Stimulated activated CD8-positive, alpha-beta memory T cell treated with anti-CD3 and anti-CD28 coated beads, Interleukin-4, amount 100 ng/mL, for 24 hours (primary cell): ENCODE measurements around the gene YKT6.
"Not testable (repeated sequence)": the region's sequence is repeated elsewhere in the genome, so short reads cannot be mapped to it uniquely, and the experiment has no call there.

Experiments
- DNase-seq: peaks from one replicate; pipeline ENCODE4 v3.0.0-alpha.2; 2020; ENCODE audit warnings: low read depth

YKT6 gene

DNA sequence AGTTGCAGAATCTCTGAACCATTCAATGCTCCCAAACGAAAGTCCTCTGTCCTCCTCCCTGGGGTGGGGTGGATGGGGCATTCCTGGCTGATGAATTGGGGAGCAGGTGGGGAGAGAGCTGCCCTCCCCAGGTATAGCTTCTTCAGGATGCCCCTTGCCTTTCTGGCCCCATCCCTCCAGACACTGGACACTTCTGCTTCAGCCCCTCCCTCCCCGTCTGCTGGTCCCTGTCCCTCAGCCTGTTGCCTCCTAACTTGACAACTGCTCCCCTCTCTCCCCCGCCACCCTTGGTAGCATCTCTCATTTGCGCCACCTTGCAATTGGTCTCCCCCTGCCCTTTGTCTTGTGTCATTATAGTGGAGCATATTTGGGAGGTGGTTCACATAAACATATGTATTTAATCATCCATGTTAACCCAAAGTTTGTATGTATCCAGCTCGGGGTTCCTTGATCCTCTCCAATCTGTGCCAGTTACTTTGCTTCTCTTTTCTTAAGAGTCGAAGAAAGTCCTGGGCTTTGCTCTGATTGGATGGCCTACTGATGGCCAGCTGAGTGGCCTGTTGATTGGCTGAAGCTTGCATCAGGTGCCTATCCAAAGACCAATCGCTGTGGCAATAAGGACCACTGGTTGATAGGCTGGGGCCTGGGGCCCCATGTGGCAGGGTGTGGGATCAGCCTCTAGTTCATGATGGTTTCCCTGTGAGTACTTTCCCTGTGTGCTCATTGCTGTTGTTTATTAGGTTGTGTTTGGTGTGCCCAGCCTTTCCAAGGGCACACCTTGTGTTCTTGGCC is 7.6 kb upstream of the YKT6 start:
- DNase-seq: no peak

DNA sequence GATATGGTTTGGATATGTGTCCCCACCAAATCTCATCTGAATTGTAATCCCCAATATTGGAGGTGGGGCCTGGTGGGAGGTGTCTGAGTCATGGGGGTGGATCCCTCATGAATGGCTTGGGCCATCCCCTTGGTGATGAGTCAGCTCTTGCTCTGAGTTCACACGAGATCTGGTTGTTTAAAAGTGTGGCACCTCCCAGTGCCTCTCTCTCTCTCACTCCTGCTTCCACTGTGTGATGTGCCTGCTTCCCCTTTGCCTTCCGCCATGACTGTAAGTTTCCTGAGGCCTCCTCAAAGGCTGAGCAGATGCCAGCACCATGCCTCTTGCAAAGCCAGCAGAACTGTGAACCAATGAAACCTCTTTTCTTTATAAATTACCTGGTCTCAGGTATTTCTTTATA is 6.7 kb upstream of the YKT6 start:
- peak; percentile 37 for DNase-seq

DNA sequence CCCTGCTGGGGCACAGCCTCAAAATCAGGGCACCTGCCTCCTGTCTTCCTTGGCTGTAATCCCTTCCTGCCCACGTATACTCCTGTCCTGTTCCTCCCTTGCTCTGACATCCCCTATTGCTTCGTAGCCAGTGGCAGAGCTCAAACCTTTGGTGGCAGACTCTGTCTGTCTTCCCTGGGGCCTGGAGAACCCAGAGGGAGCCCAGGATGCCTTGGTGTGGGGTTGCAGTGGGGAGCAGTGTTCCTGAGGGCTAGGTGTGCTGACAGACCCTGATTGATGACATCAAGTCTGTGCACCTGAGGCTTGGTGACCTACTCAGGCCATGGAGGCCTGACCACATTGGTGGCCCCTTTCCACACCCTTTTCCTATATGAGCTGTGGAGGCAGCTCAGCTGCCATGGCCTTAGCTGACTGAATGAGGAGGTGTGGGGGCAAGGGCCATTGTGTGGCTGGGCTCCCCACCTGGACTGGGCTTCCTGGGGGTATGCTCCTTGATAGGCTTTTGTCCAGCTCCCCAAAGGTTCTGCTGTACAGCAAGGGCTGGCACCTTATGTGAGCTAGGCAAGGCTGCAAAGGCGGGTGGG is 6.1 kb upstream of the YKT6 start:
- no peak for DNase-seq

DNA sequence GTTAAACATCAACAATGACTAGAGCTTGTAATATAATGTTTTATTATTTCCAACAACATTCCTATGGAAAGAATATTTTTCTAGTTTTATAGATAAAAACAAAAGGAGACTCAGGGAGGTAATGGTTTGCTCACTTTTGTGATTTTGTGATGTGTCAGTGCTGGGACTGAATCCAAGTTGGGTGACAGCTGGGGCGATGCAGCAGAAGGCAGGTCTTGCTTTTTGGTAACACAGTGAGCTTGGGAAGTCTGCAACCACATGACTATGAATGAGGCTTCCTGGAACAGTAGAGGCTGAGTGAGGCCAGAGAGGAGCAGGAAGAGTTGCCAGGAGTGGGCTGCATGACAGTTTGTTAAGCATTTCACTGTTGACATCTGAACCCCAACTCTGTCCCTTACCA is 4.9 kb upstream of the YKT6 start:
- DNase-seq: no peak

DNA sequence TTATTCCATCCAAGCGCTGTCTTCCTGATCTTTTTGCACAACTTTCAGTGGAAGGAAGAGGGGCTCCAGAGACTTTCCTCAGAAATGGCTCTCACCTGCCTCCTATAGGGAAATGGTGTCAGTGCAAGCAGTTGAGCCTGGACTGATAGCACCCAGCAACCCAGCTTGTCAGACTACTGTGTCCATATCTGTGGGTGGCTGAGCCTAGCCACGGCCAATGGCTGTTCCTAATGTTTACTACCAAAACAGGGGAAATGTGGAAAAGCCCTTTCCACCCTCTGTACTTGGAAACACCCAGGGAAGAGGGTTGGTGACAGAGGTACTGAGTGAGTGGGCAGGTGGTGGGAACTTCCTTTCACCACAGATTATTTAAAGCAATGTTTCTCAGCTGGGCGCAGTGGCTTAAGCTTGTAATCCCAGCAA is 4.3 kb upstream of the YKT6 start:
- no peak for DNase-seq

DNA sequence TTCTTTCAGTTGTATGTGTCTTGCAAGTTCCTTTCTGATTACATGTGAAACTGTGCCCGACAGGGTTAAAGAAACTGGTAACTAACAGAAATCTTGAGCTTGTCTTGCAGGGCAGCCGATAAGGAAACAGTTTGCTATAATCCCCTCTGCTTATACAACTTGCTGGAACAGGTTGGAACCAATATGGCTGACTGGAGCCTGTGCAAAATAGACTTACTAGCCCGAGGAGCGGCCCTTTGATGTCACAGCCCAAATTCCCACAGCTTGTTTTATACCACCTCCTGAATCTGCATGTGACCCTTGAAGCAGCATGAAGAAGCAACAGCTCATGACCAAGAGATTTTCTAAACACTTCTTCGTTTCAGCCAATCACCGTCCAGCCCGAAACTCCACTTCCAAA is 3.3 kb upstream of the YKT6 start:
- no peak for DNase-seq

DNA sequence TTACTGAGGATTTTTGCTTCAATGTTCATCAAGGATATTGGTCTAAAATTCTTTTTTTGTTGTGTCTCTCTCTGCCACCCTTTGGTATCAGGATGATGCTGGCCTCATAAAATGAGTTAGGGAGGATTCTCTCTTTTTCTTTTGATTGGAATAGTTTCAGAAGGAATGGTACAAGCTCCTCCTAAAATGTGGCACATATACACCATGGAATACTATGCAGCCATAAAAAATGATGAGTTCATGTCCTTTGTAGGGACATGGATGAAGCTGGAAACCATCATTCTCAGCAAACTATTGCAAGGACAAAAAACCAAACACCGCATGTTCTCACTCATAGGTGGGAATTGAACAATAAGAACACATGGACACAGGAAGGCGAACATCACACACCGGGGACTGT is 615 bp upstream of the YKT6 start:
- DNase-seq: not testable (repeated sequence)

DNA sequence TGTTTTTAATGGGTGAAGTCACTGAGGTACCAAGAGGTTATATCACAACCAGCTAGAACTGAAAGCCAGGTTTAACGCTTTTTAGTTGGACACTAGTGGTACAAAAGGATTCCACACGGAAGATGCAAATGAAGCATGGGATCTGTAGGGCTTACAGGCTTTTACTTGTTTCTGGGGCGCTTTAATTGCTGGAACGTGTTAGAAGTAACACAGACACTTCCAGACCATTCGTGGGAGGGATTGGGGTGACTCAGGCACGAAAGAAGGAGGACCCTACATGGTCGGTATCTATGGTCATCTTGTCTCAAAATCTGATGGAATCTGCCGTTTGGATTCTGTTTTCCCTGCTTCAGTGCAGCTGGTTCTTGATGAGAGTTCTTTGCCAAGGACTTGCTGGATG is 1.0 kb downstream of the YKT6 start:
- no peak for DNase-seq

DNA sequence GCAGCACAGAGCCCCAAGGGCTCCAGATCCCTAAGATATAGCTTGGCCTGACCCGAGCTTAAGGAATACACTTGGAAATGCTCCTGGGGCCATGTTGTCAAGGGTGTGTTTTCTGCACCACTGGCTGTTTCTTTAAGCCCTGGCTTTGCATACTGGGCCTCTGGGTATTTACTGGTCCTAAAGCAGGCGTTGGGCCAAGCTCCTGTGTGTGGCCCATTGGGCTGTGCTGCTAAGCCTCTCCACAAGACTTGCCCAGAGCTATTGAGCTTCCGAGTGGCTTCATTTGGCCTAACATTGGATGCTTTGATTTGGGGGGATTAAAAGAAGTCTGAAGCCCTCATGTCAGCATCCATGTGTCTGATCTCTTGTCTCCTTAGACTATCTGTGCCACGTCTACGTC is 5.2 kb downstream of the YKT6 start:
- no peak for DNase-seq

DNA sequence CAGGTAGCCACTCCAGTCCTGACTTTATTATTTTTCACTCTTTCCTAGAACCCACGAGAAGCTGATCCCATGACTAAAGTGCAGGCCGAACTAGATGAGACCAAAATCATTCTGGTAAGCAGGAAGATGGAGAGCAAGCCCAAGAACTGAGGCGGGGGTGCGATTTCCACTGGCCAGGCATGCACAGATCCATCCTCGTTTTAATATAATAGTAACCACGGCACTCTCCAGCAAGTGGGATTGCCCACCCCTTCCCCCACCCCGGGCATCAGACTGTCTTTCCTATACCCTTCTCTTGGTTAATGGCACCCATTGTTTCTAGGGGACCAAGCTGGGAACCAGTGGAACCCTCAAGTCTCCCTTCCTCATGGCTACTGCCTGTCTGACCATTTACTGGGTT is 7.3 kb downstream of the YKT6 start:
- DNase-seq: no peak

DNA sequence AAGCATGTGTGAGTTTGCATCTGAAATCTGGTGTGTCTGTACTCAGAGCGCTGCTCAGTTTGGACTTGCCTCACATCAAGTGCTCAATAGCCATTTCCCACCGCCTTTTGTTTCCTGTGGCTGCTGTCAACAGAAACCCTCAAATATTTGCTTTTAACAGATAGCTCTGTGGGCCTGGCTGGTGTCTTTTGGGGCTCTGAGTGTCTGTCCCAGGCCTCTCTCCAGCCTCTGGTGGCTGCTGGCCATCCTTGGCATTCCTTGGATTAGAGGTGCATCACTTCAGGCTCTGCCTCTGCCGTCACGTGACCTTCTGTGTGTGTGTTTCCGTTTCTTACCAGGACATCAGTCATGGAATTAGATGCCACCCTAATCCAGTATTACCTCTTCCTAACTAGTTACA is 9.3 kb downstream of the YKT6 start:
- DNase-seq: no peak

DNA sequence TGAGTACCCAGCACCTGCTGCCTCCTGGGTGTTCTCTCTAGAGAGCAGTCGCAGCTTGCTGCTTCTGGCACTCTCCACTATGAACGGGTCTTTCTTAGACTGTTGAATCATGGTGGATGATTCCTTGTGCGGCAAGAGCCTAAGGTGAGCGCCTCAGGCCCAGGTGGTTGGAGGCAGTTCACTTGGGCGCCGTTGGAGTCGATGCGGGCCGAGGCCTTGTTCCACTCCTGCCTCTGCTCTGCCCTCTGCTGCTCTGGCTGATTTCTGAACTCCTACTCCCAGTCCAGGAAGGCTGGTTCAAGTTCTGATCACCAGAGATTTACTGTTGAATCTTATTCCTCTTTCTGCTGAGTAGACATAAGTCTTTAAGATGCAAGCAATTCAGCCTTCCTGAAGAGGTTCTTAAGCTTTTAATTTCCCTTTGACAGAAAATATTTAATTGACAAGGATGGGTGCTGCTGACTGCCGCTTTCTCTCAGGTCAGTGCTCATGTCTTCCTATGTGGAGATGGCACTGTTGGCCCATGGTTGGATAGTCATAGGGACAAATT is 10.4 kb downstream of the YKT6 start:
- DNase-seq: no peak

DNA sequence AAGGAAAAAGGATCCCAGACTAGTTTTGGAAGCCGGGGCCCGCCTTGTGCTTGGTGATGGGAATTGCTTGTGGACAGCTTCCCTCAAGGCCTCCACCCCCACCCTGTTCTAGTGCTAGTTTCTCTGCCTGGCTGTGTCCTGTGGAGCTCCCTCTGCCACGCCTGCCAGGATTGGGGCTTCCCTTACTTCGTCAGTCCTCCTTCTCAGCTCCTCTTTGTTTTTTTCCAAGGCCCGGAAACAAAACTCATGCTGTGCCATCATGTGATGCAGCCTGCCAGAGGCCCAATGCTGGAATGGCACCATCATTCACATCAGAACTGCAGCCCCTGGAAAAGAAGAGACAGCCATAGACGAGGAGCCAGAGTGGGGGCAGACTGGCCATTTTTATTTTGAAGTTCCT is 11.2 kb downstream of the YKT6 start:
- no peak for DNase-seq

DNA sequence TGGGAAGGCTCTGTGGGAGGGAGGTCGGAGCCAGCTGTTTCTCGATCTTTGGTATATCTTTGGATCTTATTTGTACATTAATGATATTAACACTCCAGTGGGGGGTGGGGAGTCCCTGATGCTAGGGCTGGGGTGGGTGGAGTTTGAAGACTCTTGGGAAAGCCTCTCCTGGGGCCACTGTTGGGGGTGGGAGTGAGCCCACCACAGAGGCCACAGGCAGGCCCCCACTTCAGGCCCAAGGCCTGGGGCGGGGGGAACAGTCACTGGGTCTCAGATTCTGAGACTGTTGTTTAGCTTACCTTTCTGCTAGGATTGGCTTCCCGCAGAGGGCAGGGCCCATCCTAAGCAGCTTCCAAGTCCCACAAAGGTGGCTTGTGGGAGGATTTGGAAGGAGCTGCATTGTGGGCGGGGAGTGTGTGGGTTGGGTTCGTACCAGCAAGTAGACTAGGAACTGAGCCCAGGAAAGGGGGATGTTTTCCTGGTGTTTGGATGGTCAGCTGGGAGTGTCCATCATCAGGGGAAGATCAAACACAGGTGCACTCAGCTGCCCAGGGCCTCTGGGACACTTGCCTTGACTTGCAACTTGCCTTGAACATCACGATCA is 11.9 kb downstream of the YKT6 start:
- DNase-seq: no peak

DNA sequence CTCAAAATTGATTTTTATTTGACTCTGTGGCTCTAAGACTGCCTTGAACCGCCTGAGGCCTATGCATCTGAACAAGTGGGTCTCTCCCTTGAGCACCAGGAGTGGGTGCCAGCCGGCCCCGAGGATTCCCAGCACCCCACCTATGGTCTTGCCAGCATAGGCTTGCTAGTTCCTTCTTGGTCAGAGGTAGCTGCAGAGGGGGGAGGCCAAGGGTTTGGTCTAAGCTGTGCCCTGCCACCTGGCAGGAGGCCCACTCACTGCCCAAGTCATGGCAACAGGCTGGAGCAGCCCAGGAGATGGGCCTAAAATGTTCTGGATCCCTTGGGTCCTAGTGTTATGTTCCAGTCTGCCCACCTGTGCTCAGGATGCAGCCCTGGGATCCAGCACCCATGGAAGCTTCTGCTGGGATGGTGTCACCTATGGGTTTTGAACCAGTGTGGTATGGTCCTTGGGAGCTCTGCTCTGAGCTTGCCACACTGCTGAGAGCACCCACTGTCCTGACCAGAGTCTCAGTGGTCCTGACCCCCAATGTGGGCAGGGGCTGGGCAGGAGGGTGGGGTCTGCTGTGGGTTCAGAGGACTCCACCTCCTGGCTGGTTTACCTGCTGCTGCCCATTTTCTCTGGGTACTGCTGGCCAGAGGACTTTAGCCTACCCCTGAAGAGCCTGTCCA is 12.6 kb downstream of the YKT6 start:
- DNase-seq: no peak

DNA sequence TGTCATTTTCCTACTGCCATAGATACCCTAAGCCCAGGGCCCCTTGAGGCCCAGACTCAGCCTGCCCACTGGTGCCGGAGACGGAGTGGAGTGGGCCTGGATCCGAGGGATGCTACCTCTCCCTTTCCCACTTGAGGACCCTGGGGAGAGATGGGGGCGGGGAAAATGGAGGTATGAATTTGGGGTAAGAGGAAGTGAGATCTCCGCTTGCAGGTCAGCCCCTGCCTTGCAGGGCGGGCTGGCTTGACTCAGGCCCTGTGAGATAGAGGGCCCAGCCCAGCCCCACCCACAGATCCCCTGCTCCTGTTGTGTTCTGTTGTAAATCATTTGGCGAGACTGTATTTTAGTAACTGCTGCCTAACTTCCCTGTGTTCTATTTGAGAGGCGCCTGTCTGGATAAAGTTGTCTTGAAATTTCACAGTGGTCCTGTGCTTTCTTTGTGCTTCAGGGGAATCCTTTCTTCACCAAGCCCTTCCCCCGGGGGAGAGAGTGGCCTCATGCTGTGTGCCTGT is 13.2 kb downstream of the YKT6 start:
- no peak for DNase-seq

DNA sequence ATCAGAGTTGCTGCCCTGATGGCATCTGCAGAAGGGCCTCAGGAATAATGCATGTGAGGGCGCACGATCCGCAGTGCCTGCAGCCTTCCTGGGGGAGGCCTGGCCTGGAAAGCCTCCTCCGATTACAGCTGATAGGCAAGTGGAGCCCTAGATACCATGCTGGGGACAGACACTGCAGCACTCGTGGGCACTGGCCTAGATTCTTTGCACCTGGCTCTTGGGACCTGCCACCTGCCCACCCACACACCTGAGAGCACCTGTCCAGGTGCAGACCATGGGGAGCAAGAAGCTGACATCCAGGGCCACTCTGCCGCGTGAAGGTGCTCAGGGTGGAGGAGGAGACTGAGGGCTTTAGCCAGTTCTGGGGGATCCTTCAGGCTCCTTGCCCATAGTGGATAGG is 14.8 kb downstream of the YKT6 start:
- no peak for DNase-seq

DNA sequence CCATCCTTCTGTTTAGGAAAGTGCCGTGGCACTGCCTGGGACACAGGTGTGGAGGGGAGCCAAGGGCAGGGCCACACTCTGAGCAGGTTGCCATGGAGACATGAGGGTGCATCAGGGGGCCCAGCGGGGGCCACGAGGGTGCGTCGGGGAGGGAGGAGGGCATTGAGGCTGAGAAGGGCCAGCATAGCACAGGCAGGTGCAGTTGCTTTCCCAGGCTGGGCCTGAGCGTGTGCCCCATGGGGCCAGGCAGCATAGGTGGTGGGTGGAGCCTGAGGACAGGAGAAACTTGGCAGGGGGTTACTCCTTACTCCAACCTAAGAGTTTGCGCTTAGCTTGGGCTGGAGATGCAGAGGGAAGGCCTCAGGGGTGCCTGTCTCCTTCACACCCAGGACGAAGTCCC is 15.2 kb downstream of the YKT6 start:
- DNase-seq: no peak

DNA sequence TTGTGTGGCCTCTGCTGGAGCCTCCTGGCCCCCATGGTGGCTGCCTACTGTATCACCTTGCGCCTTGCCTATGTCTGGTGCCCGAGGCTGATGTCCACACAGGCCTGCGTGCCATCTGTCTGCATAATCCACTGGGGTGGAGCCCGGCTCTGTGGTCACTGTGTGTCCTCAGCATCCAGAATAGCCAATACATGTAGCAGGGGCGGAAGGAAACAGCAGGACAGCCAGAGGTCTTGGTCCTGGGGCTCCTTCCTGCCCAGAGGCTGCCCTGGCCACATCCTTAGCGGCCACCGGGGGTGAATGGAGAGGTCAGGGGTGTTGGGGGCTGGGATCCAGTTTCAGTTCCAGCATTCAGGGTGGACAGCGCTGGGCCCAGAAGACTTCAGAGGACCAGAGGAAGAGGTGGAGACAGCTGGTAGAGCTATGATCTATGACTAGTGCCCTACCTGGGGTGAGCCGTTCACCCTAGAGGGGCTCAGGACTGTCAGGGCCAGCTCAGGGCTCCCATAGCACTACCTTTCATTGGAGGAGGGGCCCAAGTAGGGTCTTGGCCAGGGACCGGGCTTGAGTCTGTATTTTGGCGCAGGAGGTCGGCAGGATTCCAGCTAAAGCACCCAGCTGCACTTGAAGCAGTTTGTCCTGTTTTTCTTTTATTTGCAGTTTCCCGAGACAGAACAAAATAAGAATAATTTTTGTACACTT is 15.9 kb downstream of the YKT6 start:
- DNase-seq: no peak

DNA sequence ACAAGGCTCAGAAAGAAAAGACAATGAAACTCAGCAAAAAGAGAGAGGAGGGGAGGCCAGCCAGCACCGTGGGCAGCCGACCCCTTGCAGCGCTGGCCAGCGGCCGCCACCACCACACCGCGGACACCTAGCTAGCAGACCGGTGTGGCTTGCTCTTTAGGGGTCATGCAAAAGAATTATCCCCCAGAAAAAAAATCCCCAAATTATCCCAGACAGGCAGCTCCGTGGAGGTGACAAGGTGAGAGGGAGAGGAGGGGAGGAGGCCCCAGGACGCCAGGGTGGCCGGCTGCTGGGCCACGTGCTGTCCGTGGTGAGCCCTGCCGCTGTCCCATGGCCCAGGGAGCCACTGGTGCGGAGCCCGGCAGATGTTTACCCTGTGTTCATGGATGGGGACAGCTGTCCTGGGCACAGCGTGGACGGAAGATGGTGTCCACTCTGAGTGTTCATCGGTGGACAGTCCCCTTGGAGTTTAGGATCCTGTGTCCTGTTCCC is 16.5 kb downstream of the YKT6 start:
- DNase-seq: no peak

DNA sequence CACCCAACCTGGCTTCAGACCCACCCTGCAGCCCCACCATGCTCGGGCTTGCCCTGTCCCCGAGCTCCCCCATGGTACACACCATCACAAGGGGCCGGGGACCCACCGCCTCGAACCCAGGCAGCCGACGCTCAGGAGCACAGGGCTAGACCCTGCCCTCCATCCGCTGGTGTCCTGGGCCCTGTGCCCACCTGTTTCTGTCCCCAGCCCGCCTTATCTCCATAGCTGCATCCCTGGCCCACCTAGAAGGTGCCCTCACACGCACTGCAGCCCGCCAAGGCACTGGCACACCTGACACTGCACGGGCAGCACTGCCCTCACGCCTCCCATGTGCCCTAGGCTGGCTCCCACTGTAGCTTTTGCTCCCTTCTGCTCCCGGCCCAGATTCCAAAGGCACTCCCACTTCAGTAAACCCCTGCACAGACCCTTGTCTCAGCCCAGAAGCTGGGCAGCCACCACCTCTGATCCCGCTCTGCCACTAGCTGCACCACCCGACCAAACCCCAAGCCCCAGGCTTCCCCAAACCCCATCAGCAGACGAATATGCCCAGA is 17.1 kb downstream of the YKT6 start:
- DNase-seq: no peak
